Upper lobe of left lung (tissue), 4 donors: Measurements from ENCODE around the gene VAV1.

Source experiments
- CTCF ChIP-seq, 6 experiments: fragments of 450-650 bp in 4 of 6; fragments of 200-600 bp in 2 of 6; sonication (generic) in 2 of 6; IDR thresholded peaks; one replicate each; pipeline ENCODE4 v1.5.1; 2016 to 2019; ENCODE audit warnings: antibody characterized with exemption in 6 of 6
- EP300 ChIP-seq, 4 donors: sonication (generic); formaldehyde crosslinking; IDR thresholded peaks; one replicate each; pipeline ENCODE4 v1.5.1; 2017; ENCODE audit warnings: antibody characterized with exemption in 4 of 4, control low read depth in 2 of 4
- POLR2A ChIP-seq, 4 donors: fragments of 450-650 bp; IDR thresholded peaks; one replicate each; pipeline ENCODE4 v1.5.1; 2016 to 2017; ENCODE audit warnings: antibody characterized with exemption in 4 of 4, mild to moderate bottlenecking in 2 of 4
- POLR2AphosphoS5 ChIP-seq, 2 donors: sonication (generic); formaldehyde crosslinking; IDR thresholded peaks; one replicate each; pipeline ENCODE4 v1.5.1; 2017; ENCODE audit warnings: antibody characterized with exemption in 2 of 2

DNA sequence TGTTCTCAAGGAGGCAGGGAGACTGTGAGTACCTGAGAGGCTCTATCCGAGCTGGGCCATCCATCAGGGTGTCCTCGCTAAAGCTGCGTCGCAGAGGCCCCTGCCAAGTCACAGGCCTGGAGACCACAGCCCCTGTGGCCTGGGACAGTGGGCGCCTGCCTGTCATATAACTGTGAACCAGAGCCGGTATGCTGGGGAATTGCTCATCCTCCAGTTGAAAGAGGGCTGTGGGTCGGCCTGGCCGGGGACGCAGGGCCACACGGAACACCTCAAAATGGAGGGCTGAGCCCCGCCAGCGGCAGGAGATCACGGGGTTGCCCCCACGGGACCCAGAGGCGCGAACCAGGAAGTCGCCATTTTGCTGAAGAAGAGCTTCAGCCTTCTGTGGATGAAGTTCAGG, 11.9 kb upstream of the VAV1 start:
- TF ChIP-seq POLR2A (IDR thresholded peaks at IDR 0.05) (no peak), CTCF (IDR thresholded peaks at IDR 0.05) (no peak), EP300 (IDR thresholded peaks at IDR 0.05) (no peak), POLR2AphosphoS5 (IDR thresholded peaks at IDR 0.05) (no peak)
